ENCODE measurements around the gene SDF2. TPM values are rescaled to one million over a fixed set of nuclear protein-coding genes. Genes with fewer than 3 reads are reported as not detected.

SDF2 gene, protein sequence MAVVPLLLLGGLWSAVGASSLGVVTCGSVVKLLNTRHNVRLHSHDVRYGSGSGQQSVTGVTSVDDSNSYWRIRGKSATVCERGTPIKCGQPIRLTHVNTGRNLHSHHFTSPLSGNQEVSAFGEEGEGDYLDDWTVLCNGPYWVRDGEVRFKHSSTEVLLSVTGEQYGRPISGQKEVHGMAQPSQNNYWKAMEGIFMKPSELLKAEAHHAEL
- total RNA-seq: 10 to 100 TPM; 19.6 to 39.1 (median 34.2) TPM
- 10 to 100 TPM; 21.9 to 58.6 TPM for polyA plus RNA-seq
- long read RNA-seq, donor 1, transcript SDF2-210 (3 exons, 1,025 nt): minor isoform, 5 of 30 reads
- long read RNA-seq, donor 1, transcript SDF2-201 (3 exons, 1,568 nt): major isoform, 19 of 30 reads
- long read RNA-seq, donor 1, partial matches to known transcripts: 1 of 30 reads
- long read RNA-seq, donor 1, other reads (novel, unspliced or antisense): 4 of 30 reads
- long read RNA-seq, donor 2, transcript SDF2-201 (3 exons, 1,568 nt): major isoform, 68 of 83 reads
- long read RNA-seq, donor 2, partial matches to known transcripts: 1 of 83 reads
- long read RNA-seq, donor 2, other reads (novel, unspliced or antisense): 9 of 83 reads
- long read RNA-seq, donor 3, transcript SDF2-208 (2 exons, 1,342 nt): minor isoform, 6 of 43 reads
- long read RNA-seq, donor 3, transcript SDF2-201 (3 exons, 1,568 nt): major isoform, 33 of 43 reads
- long read RNA-seq, donor 3, partial matches to known transcripts: 0 of 43 reads
- long read RNA-seq, donor 3, other reads (novel, unspliced or antisense): 2 of 43 reads

DNA sequence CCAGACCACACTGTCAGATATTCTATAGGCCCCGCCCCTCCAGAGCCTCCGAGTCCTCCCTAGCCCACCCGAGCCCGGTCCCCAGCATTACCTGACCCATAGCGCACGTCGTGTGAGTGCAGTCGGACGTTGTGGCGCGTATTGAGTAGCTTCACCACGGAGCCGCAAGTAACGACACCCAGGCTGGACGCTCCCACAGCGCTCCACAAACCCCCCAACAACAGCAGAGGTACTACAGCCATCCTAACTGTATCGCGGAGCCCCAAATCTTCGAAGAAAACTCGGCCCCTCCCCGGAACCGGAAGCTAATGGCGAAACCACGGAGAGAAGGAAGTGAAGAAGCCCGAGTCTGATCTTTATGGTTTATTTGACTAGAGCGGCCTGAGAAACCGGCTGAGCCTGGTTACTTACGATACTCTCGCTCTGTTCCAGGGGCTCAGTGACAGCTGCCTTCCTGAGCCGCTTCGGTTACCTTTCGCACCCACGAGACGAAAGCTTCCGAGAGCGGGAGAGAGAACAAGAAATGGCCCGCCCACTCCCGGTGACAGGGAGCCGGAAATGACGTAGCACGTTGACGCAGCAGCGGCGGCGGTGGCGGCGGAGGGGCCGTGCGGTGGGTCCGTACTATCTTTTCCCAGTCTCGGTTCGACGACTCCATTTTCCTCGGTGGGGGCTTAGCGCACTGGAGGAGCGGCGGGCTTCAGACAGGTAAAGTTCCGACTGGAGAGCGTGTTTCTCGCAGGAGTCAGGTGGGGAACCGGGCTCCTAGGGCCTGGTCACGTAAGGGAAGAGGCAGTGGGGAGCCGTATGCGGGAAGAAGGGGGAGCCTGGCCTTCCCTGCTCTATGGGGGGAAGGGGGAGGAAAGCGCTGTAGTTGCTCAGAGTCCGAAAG lies at the start of gene SDF2, which contains the start of gene SUPT6H:
SDF2 (minus strand) TSS at position 272 of the 892 bp plus-strand sequence; CDS start at position 242, 30 bp downstream.
SUPT6H (plus strand) TSS at position 571 of the 892 bp plus-strand sequence. CDS start 11,197 bp downstream, outside the sequence.
- WGBS, 4 donors: 0 to 1% (median 0%) methylated on average over 39 to 66 of the region's 66 CpGs
- H3K27me3 ChIP-seq: no peaks in the 10 kb centered on the region
- peak within 1 kb of the TSS; percentile 55 to 97 (median 86) for H3K4me3 ChIP-seq
- peaks cover 0 to 48% (median 36%) of the 10 kb centered on the region in 9 donors for H3K36me3 ChIP-seq
- H3K4me1 ChIP-seq: peaks cover 0 to 49% (median 29%) of the 10 kb centered on the region in 12 donors
- intact Hi-C loops (cut with DNase I): loop anchor here in 2 of 10 donors (5.0 to 10.0 kb wide), 2 partner anchors 50 to 53 kb away; partner anchors contain the start of genes PROCA1 (in 2 of the 2), RAB34 (in 1 of the 2) and RPL23A (in 1 of the 2)
- no peaks in the 10 kb centered on the region for H3K9me3 ChIP-seq
- TF ChIP-seq, protein P1, sequence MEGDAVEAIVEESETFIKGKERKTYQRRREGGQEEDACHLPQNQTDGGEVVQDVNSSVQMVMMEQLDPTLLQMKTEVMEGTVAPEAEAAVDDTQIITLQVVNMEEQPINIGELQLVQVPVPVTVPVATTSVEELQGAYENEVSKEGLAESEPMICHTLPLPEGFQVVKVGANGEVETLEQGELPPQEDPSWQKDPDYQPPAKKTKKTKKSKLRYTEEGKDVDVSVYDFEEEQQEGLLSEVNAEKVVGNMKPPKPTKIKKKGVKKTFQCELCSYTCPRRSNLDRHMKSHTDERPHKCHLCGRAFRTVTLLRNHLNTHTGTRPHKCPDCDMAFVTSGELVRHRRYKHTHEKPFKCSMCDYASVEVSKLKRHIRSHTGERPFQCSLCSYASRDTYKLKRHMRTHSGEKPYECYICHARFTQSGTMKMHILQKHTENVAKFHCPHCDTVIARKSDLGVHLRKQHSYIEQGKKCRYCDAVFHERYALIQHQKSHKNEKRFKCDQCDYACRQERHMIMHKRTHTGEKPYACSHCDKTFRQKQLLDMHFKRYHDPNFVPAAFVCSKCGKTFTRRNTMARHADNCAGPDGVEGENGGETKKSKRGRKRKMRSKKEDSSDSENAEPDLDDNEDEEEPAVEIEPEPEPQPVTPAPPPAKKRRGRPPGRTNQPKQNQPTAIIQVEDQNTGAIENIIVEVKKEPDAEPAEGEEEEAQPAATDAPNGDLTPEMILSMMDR (IDR thresholded peaks at IDR 0.05): no peak
- TF ChIP-seq POLR2A (IDR thresholded peaks at IDR 0.05): peak in 1 of 2 donors; percentile 80
- H3K27ac ChIP-seq: peak within 1 kb of the TSS; percentile 84 to 99 (median 96)
- peak; percentile 90 to 97 (median 96) for ATAC-seq
- peak; percentile 91 to 94 (median 93) for DNase-seq

DNA sequence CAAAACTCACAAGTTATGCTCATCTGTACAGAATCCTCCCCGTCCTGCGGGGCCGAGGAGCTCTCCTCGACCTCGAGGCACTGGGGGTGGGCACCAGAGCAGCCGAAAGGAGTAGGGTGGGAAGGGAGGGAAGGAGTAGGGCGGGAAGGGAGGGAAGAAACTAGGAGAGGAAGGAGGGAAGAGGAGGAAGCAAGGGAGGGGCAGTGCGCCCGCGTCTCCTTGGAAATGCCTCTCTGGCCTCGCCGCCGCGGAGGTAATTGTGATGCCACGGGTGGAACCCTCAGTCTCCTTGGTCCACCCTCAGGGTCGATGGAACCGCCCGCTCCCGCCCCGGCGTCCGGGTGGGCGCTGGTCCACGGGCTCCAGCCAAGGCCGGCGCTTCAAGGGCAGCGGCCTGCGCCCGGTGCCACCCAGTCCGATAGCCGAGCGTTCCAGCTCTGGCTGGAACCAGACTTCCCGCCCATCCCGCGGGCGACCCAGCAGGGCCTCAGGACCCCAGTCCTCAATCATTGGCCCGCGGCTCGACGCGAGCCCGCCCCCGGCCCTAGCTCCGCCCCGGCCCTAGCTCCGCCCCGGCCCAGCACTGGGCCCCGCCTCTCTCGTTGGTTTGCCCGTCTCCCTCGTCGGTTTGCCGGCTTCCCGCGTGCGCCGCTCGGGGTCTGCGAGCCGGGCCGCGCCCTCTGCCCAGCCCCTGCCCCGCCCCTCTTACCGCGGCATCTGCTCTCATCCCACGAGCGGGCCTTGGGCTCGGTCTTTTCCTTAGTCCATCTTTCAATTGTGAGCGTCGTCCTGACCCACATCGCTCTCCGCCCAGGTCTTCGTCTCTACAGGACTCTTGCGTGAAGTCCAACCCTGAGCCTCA lies 49.4 kb upstream of the SDF2 start:
- Histone ChIP-seq H3K27ac (peak overlapping the region; percentile 54 to 97 (median 93)), H3K9me3 (no peaks in the 10 kb centered on the region), H3K4me3 (peak overlapping the region; percentile 22 to 93 (median 72)), H3K27me3 (no peaks in the 10 kb centered on the region), H3K36me3 (peaks cover 0 to 20% (median 11%) of the 10 kb centered on the region in 9 donors), H3K4me1 (peaks cover 0 to 29% (median 14%) of the 10 kb centered on the region in 12 donors)
- DNase-seq (peak; percentile 90 to 95 (median 91)), ATAC-seq (peak; percentile 85 to 96 (median 94))
- intact Hi-C loops (cut with DNase I): loop anchor here in 4 of 10 donors (2.0 to 10.0 kb wide), 4 partner anchors 46 to 66 kb away; partner anchors contain the start of genes BLTP2 (in 2 of the 4), SDF2 (in 2 of the 4) and SUPT6H (in 2 of the 4)
- WGBS, 4 donors: 1% methylated on average over 58 to 74 of the region's 74 CpGs
- TF ChIP-seq, protein P1 (IDR thresholded peaks at IDR 0.05): no peak
- peak in 1 of 2 donors; percentile 92 for TF ChIP-seq POLR2A (IDR thresholded peaks at IDR 0.05)

DNA sequence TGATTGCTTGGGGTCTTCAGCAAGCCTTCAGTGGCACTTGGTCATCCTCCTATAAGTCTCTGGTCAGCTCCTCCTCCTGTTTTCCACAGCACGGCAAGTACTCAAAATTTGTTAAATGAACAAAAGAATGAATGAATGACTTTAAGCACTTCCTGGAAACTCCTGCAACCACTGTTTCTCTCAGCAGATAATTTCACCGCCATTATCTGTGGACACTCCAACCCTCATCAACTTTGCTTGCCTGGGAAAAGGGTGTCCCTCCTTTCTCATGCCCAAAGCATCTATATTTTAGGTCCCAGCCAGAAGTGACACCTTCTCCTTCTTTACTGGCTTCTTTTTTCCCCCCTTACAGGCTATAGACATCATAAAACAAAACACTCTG lies 45.6 kb upstream of the SDF2 start:
- 76 to 87% (median 81%) methylated on average over 2 of the region's 2 CpGs for WGBS, 4 donors

More for the DNA sequence above, 45.6 kb upstream of the SDF2 start:
- ATAC-seq (no peak), DNase-seq (no peak)
- Histone ChIP-seq H3K4me1 (peaks cover 0 to 23% (median 11%) of the 10 kb centered on the region in 12 donors), H3K27ac (no peak overlapping the region), H3K27me3 (no peaks in the 10 kb centered on the region), H3K4me3 (no peak overlapping the region), H3K9me3 (no peaks in the 10 kb centered on the region), H3K36me3 (peaks cover 0 to 26% (median 21%) of the 10 kb centered on the region in 9 donors)
- intact Hi-C loops (cut with DNase I): no loop called here
- TF ChIP-seq, protein P1 (IDR thresholded peaks at IDR 0.05): no peak
- TF ChIP-seq POLR2A (IDR thresholded peaks at IDR 0.05): no peak

Measured in heart left ventricle (tissue), 16 donors.